ENCODE data around the gene FDPS. TPM values are rescaled to one million over a fixed set of nuclear protein-coding genes. Genes with fewer than 3 reads are reported as not detected.

The FDPS gene
- total RNA-seq, 1 experiment from 2014 or later = 301 TPM

DNA sequence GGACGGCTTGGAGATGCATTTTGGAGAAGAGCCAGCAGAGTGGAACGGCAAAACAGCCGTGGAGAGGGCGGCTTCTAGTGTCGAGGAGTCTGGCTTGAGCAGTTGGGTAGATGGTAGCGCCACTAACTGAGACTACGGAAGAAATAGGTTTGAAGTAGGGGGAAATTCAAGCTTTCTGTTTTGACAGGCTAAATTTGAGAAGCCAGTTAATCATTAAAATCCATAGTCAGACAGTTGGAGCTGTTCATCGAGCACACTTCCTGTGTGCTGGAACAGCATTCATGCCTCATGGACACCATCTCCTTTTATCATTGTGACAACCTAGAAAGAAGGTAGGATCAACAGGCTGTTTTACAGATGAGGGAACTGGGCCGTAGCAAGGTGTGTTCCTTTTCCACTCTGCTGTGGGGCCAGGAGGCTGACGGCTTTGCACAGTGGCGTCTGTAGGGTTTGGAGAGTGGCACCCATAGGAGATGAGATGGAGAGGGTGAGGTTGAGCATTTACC lies 4.1 kb upstream of the FDPS start:
- no peak overlapping the region for H2AFZ ChIP-seq (ENCODE audit: low read length)
- no peak for DNase-seq
- no peaks in the 10 kb centered on the region for H4K20me1 ChIP-seq (ENCODE audit: low read length)
- no peak overlapping the region for H3K27ac ChIP-seq (ENCODE audit: low read length)
- H3K9me2 ChIP-seq (replicated peaks; ENCODE audit: low read length) = no peaks in the 10 kb centered on the region
- H3K9ac ChIP-seq (ENCODE audit: low read length) = no peak overlapping the region
- no peaks in the 10 kb centered on the region for H3K36me3 ChIP-seq (ENCODE audit: low read depth, low read length)
- no peaks in the 10 kb centered on the region for H3F3A ChIP-seq (ENCODE audit: low read length, unreplicated experiment)
- no peaks in the 10 kb centered on the region for H3K27me3 ChIP-seq (ENCODE audit: low read length)
- no peak overlapping the region for H3K4me2 ChIP-seq (ENCODE audit: low read length)
- ChIA-PET CTCF (no interaction called here), POLR2A (ENCODE audit: unreplicated experiment) (no interaction called here)
- intact Hi-C loops (cut with micrococcal nuclease) = no loop called here
- peaks cover 11% of the 10 kb centered on the region; the same call in 1 of the 2 replicates for H3K4me1 ChIP-seq (ENCODE audit: insufficient read depth, low read length)
- TF ChIP-seq EZH2 (IDR thresholded peaks at IDR 0.05; ENCODE audit: low read length, unreplicated experiment) (no peak), EZH2phosphoT487 (IDR thresholded peaks at IDR 0.05; ENCODE audit: borderline replicate concordance, low read length) (no peak), CTCF (conservative IDR thresholded peaks at IDR 0.05; ENCODE audit: low read depth, low read length) (no peak)
- no TSS peak for BruUV-seq (replicated peaks)
- H3K79me2 ChIP-seq (ENCODE audit: low read length) = peaks cover 10% of the 10 kb centered on the region
- no peak for ATAC-seq
- H3K9me3 ChIP-seq (ENCODE audit: low read length) = no peaks in the 10 kb centered on the region
- no peak overlapping the region for H3K4me3 ChIP-seq (ENCODE audit: low read length)

DNA sequence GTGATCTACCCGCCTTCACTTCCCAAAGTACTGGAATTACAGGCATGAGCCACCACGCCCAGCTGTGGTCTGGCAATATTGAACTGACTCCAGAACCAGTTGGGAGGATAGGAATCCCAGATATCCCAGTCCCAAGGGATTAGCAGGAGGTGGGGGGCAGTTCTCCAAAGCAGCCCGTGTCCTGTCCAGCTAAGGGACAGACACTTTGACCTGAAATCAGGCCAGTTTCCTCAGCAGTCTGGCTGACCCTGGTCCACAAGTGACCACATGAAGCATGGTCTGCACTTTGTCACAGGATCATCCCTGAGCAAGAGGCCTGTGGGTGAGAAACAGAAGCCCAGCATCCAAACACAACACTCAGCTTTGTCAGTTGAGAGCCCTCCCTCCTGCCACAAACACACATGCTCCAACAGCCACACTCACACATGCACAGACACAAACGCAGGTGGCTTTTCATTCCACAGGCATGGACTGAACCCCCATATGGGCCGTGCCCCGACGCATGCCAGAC lies 2.7 kb upstream of the FDPS start:
- no peak overlapping the region for H2AFZ ChIP-seq (ENCODE audit: low read length)
- H3K4me3 ChIP-seq (ENCODE audit: low read length) = no peak overlapping the region
- ChIA-PET CTCF (interaction anchor here (0.6 kb wide), 1 partner anchor 28 kb away, joined by 3 read pairs; no protein-coding TSS in a partner anchor), POLR2A (ENCODE audit: unreplicated experiment) (no interaction called here)
- DNase-seq (peak; percentile 25), ATAC-seq (no peak)
- intact Hi-C loops (cut with micrococcal nuclease) = no loop called here
- H4K20me1 ChIP-seq (ENCODE audit: low read length) = no peaks in the 10 kb centered on the region
- H3K79me2 ChIP-seq (ENCODE audit: low read length) = peaks cover 23% of the 10 kb centered on the region
- H3K27ac ChIP-seq (ENCODE audit: low read length) = no peak overlapping the region
- TF ChIP-seq EZH2phosphoT487 (IDR thresholded peaks at IDR 0.05; ENCODE audit: borderline replicate concordance, low read length) = no peak
- H3K9ac ChIP-seq (ENCODE audit: low read length) = no peak overlapping the region
- BruUV-seq (replicated peaks) = no TSS peak
- H3K9me3 ChIP-seq (ENCODE audit: low read length) = no peaks in the 10 kb centered on the region
- H3K4me2 ChIP-seq (ENCODE audit: low read length) = no peak overlapping the region
- H3K27me3 ChIP-seq (ENCODE audit: low read length) = no peaks in the 10 kb centered on the region
- H3K4me1 ChIP-seq (ENCODE audit: insufficient read depth, low read length) = peaks cover 17% of the 10 kb centered on the region; the same call in 1 of the 2 replicates
- no peaks in the 10 kb centered on the region for H3K9me2 ChIP-seq (replicated peaks; ENCODE audit: low read length)
- H3K36me3 ChIP-seq (ENCODE audit: low read depth, low read length) = peaks cover 8% of the 10 kb centered on the region; the same call in 1 of the 2 replicates
- no peaks in the 10 kb centered on the region for H3F3A ChIP-seq (ENCODE audit: low read length, unreplicated experiment)

DNA sequence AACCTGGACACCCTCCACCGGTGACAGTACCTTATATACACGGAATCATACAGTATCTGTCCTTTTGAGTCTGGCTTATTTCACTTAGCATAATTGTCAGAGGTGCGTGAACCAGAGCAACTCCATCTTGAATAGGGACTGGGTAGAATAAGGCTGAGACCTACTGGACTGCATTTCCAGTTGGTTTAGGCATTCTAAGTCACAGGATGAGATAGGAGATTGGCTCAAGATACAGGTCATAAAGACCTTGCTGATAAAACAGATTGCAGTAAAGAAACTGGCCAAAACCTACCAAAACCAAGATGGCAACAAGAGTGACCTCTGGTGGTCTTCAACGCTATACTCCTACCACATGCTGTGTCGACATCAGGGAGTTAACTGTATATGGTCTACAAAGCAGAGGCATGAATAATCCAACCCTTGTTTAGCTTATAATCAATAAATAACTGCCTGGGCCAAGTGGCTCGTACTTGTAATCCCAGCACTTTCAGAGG lies 1.4 kb upstream of the FDPS start:
- no peak overlapping the region for H2AFZ ChIP-seq (ENCODE audit: low read length)
- H3K4me2 ChIP-seq (ENCODE audit: low read length) = no peak overlapping the region
- ChIA-PET CTCF (no interaction called here), POLR2A (ENCODE audit: unreplicated experiment) (no interaction called here)
- TF ChIP-seq EZH2 (IDR thresholded peaks at IDR 0.05; ENCODE audit: low read length, unreplicated experiment) (no peak), CTCF (conservative IDR thresholded peaks at IDR 0.05; ENCODE audit: low read depth, low read length) (peak; percentile 45)
- no peaks in the 10 kb centered on the region for H3K9me2 ChIP-seq (replicated peaks; ENCODE audit: low read length)
- H3K4me3 ChIP-seq (ENCODE audit: low read length) = no peak overlapping the region
- no peak overlapping the region for H3K27ac ChIP-seq (ENCODE audit: low read length)
- H3F3A ChIP-seq (ENCODE audit: low read length, unreplicated experiment) = no peaks in the 10 kb centered on the region
- no peak overlapping the region for H3K9ac ChIP-seq (ENCODE audit: low read length)
- H3K36me3 ChIP-seq (ENCODE audit: low read depth, low read length) = peaks cover 16% of the 10 kb centered on the region
- peak; percentile 46 for DNase-seq
- intact Hi-C loops (cut with micrococcal nuclease) = no loop called here
- H3K4me1 ChIP-seq (ENCODE audit: insufficient read depth, low read length) = peaks cover 17% of the 10 kb centered on the region; the same call in 1 of the 2 replicates
- peaks cover 35% of the 10 kb centered on the region for H3K79me2 ChIP-seq (ENCODE audit: low read length)
- no peaks in the 10 kb centered on the region for H3K27me3 ChIP-seq (ENCODE audit: low read length)
- no TSS peak for BruUV-seq (replicated peaks)
- H4K20me1 ChIP-seq (ENCODE audit: low read length) = no peaks in the 10 kb centered on the region
- no peaks in the 10 kb centered on the region for H3K9me3 ChIP-seq (ENCODE audit: low read length)
- no peak for ATAC-seq
